Omental fat pad (tissue), 4 donors: ENCODE measurements around the gene RUVBL2. TPM values are rescaled to one million over a fixed set of nuclear protein-coding genes. Genes with fewer than 3 reads are reported as not detected.

ENCODE experiments used
- ATAC-seq: fragments of 150-250 bp; one replicate; pipeline ENCODE4 v1.9.1; 2016; ENCODE audit warnings: mild to moderate bottlenecking, moderate library complexity; ENCODE audit not compliant: low FRiP score
- DNase-seq: peaks from one replicate; pipeline ENCODE4 v3.0.0-alpha.2; 2019; ENCODE audit warnings: low spot score
- CTCF ChIP-seq, 3 donors: fragments of 450-650 bp; IDR thresholded peaks; one replicate each; pipeline ENCODE4 v1.5.1; 2016 to 2017; ENCODE audit warnings: antibody characterized with exemption in 3 of 3, mild to moderate bottlenecking in 3 of 3, moderate library complexity in 2 of 3
- total RNA-seq, 4 donors: library from RNA; depleted of rRNA; stranded (reverse); fragments of >200 nt; gene quantifications; one replicate each; pipeline ENCODE4 v1.1.0, GENCODE V29; 2016

Gene RUVBL2
- total RNA-seq, 4 donors from 2014 or later = 66.3 to 83.9 (median 72.4) TPM

- no peak for ATAC-seq
- no peak for DNase-seq
- no peak for TF ChIP-seq CTCF (IDR thresholded peaks at IDR 0.05)
Observed at GRCh38 chr19:48997972-48998371, 4.3 kb downstream of the RUVBL2 start.

DNA sequence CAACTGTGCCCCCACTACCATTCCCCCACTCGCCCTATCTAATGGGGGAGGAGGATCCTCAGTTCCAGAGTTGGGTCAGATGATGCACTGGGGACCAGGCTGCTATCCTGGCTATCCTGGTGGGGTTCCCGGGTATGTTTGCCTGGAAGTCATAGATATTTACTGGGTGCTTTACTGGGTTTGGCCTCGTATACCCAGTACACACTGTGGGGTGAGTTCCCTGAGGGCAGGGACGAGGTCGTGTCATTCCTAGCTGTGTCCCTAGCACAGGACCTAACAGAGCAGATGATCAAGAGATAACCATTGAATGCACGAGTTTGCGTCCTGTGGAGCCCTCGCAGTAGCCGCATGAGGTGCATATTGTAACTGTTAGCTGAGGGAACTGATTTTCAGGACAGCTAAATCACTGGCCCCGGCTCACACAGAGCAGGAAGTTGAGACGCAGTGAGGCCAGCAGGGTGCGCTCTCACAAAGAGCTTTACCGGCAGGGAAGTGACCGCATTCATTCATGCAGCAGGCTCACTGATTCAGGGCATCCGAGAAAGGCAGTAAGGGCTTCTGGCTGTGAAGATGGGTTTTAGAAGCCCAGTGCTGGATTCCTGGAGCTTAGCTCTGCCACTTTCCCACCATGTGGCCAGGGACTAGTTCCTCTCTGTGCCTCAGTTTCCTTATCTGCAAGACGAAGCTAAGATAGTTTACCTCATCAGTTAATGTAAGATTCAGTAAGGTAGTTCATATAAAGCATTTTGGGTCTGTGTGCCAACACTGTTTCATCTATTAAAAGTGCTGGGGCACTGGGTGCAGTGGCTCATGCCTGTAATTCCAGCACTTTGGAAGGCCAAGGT is 6.0 kb downstream of the RUVBL2 start:
- DNase-seq (no peak), ATAC-seq (no peak)
- TF ChIP-seq CTCF (IDR thresholded peaks at IDR 0.05) = no peak

GRCh38 chr19:49004133-49004532 is 10.4 kb downstream of the RUVBL2 start:
- DNase-seq (no peak), ATAC-seq (no peak)
- TF ChIP-seq CTCF (IDR thresholded peaks at IDR 0.05) = no peak

GRCh38 chr19:49004964-49005614 is 11.4 kb downstream of the RUVBL2 start:
- TF ChIP-seq CTCF (IDR thresholded peaks at IDR 0.05) = no peak
- ATAC-seq (no peak), DNase-seq (no peak)

GRCh38 chr19:49006905-49007304 is 13.2 kb downstream of the RUVBL2 start:
- DNase-seq = no peak
- no peak for TF ChIP-seq CTCF (IDR thresholded peaks at IDR 0.05)
- peak; percentile 6 for ATAC-seq

DNA sequence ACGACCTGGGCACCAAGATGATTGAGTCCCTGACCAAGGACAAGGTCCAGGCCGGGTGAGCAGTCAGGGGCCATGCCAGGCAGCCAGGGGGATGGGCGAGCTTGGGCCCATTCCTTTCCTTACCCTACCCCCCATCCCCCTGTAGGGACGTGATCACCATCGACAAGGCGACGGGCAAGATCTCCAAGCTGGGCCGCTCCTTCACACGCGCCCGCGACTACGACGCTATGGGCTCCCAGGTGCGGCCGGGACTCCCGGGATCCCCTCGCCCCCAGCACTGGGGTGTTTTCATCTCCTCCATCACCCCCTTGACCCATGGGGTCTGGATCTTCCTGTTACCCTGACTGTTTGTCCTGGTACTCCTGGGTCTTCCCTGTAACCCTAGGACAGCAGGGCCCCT is 16.1 kb downstream of the RUVBL2 start:
- no peak for TF ChIP-seq CTCF (IDR thresholded peaks at IDR 0.05)
- ATAC-seq (no peak), DNase-seq (no peak)

DNA sequence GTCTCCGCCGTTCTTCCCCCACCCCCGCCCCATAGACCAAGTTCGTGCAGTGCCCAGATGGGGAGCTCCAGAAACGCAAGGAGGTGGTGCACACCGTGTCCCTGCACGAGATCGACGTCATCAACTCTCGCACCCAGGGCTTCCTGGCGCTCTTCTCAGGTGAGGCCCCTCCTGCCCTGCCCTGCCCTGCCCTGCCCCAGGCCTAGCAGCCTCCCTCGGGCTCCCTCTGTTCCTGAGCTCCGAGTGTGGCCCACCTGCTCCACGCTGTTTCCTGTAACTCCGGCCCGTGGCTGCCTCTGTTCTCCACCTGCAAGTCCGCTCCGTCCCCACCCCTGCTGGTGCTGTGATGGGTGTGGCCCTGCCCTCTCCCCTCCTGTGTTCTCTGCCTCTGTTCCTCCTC is 16.8 kb downstream of the RUVBL2 start:
- no peak for DNase-seq
- no peak for ATAC-seq
- no peak for TF ChIP-seq CTCF (IDR thresholded peaks at IDR 0.05)
